Measurements from ENCODE around the gene GNA14. TPM values are rescaled to one million over a fixed set of nuclear protein-coding genes. Genes with fewer than 3 reads are reported as not detected.
"Not testable (repeated sequence)": the region's sequence is repeated elsewhere in the genome, so short reads cannot be mapped to it uniquely, and the experiment has no call there.

Gene GNA14
- total and polyA plus RNA-seq, 5 experiments from 2014 or later, result 0.17 TPM; not detected in 4

- H3K9me3 Mint-ChIP-seq, result peaks cover 0 to 5% (median 0%) of the 10 kb centered on the region in 9 donors
- no peak overlapping the region for H3K4me3 Mint-ChIP-seq
- ATAC-seq, result peak; percentile 47 to 56
- POLR2A ChIA-PET, result no interaction called here
- DNase-seq, result peak in 4 of 10 donors; percentile 10 to 28 (median 17)
- H3K27me3 Mint-ChIP-seq, result peaks cover 0 to 11% (median 0%) of the 10 kb centered on the region in 5 donors
- peaks cover 9 to 20% (median 15%) of the 10 kb centered on the region in 4 donors for H3K4me1 Mint-ChIP-seq
- no peak overlapping the region for H3K27ac Mint-ChIP-seq
- H3K36me3 Mint-ChIP-seq, result peaks cover 0 to 6% (median 0%) of the 10 kb centered on the region in 3 donors
These were observed 192.7 kb downstream of the GNA14 start for GRCh38 chr9:77455312-77455927.

GRCh38 chr9:77454663-77455062 is 193.5 kb downstream of the GNA14 start:
- ATAC-seq, result no peak
- Mint-ChIP-seq H3K4me1 (peaks cover 9 to 20% (median 15%) of the 10 kb centered on the region in 4 donors), H3K36me3 (peaks cover 0 to 8% (median 0%) of the 10 kb centered on the region in 3 donors), H3K4me3 (no peak overlapping the region), H3K9me3 (peaks cover 0 to 5% (median 0%) of the 10 kb centered on the region in 9 donors), H3K27ac (no peak overlapping the region), H3K27me3 (peaks cover 0 to 12% (median 0%) of the 10 kb centered on the region in 5 donors)
- POLR2A ChIA-PET, result no interaction called here
- DNase-seq, result no peak

- POLR2A ChIA-PET, result no interaction called here
- H3K9me3 Mint-ChIP-seq, result peaks cover 0 to 5% (median 0%) of the 10 kb centered on the region in 9 donors
- H3K36me3 Mint-ChIP-seq, result peaks cover 0 to 8% (median 0%) of the 10 kb centered on the region in 3 donors
- H3K4me3 Mint-ChIP-seq, result peak overlapping the region; percentile 62 to 89 (median 85)
- peaks cover 9 to 20% (median 15%) of the 10 kb centered on the region in 4 donors for H3K4me1 Mint-ChIP-seq
- H3K27me3 Mint-ChIP-seq, result peaks cover 0 to 12% (median 2%) of the 10 kb centered on the region in 5 donors
- DNase-seq (no peak), ATAC-seq (no peak)
- peak overlapping the region; percentile 21 to 90 (median 80) for H3K27ac Mint-ChIP-seq
These were observed 194.1 kb downstream of the GNA14 start for GRCh38 chr9:77453825-77454647.

DNA sequence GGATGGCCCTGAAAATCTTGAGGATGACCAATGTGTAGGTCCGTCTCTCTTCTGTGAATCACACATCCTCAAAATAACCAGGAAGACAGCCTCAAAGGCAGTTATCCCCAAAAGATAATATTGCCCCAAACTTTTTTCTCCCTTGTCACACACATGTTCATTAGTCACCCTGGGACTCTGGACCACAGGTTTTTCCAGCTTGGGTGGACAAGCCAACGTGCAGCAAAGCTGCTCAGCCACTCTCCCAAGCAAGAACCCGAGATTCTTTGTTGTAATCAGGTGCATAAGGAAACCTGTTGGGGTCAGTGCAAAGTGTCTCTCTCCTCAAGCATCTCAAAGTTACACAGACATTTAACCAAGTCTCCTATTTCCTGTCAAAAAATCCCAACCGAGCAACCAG is 196.6 kb downstream of the GNA14 start:
- Mint-ChIP-seq H3K27ac (no peak overlapping the region), H3K9me3 (peaks cover 0 to 9% (median 0%) of the 10 kb centered on the region in 9 donors), H3K36me3 (peaks cover 0 to 8% (median 0%) of the 10 kb centered on the region in 3 donors), H3K27me3 (peaks cover 0 to 21% (median 3%) of the 10 kb centered on the region in 5 donors), H3K4me1 (peaks cover 4 to 10% (median 7%) of the 10 kb centered on the region in 4 donors), H3K4me3 (no peak overlapping the region)
- POLR2A ChIA-PET, result no interaction called here
- no peak for DNase-seq
- ATAC-seq, result no peak

GRCh38 chr9:77450085-77450475 is 198.0 kb downstream of the GNA14 start:
- Mint-ChIP-seq H3K36me3 (peaks cover 0 to 8% (median 0%) of the 10 kb centered on the region in 3 donors), H3K27ac (no peak overlapping the region), H3K4me3 (no peak overlapping the region), H3K4me1 (peaks cover 4 to 8% (median 7%) of the 10 kb centered on the region in 4 donors), H3K27me3 (peaks cover 0 to 21% (median 3%) of the 10 kb centered on the region in 5 donors), H3K9me3 (peaks cover 0 to 9% (median 0%) of the 10 kb centered on the region in 9 donors)
- DNase-seq (no peak), ATAC-seq (no peak)
- POLR2A ChIA-PET, result no interaction called here

GRCh38 chr9:77449240-77450084 is 198.7 kb downstream of the GNA14 start:
- H3K27ac Mint-ChIP-seq, result no peak overlapping the region
- H3K9me3 Mint-ChIP-seq, result peaks cover 0 to 9% (median 0%) of the 10 kb centered on the region in 9 donors
- DNase-seq, result no peak
- peaks cover 4 to 8% (median 7%) of the 10 kb centered on the region in 4 donors for H3K4me1 Mint-ChIP-seq
- POLR2A ChIA-PET, result no interaction called here
- peaks cover 0 to 23% (median 3%) of the 10 kb centered on the region in 5 donors for H3K27me3 Mint-ChIP-seq
- ATAC-seq, result no peak
- no peak overlapping the region for H3K4me3 Mint-ChIP-seq
- H3K36me3 Mint-ChIP-seq, result peaks cover 0 to 8% (median 0%) of the 10 kb centered on the region in 3 donors

- no peak overlapping the region for H3K27ac Mint-ChIP-seq
- DNase-seq, result no peak
- no peak for ATAC-seq
- no peak overlapping the region for H3K4me3 Mint-ChIP-seq
- POLR2A ChIA-PET, result no interaction called here
- peaks cover 0 to 8% (median 0%) of the 10 kb centered on the region in 3 donors for H3K36me3 Mint-ChIP-seq
- H3K4me1 Mint-ChIP-seq, result no peaks in the 10 kb centered on the region
- H3K9me3 Mint-ChIP-seq, result peaks cover 0 to 9% (median 0%) of the 10 kb centered on the region in 9 donors
- H3K27me3 Mint-ChIP-seq, result peaks cover 0 to 25% (median 2%) of the 10 kb centered on the region in 5 donors
These were observed 200.5 kb downstream of the GNA14 start for GRCh38 chr9:77447646-77448045.

- no peak for ATAC-seq
- no peak for DNase-seq
These were observed 205.7 kb downstream of the GNA14 start for GRCh38 chr9:77442436-77442835.

DNA sequence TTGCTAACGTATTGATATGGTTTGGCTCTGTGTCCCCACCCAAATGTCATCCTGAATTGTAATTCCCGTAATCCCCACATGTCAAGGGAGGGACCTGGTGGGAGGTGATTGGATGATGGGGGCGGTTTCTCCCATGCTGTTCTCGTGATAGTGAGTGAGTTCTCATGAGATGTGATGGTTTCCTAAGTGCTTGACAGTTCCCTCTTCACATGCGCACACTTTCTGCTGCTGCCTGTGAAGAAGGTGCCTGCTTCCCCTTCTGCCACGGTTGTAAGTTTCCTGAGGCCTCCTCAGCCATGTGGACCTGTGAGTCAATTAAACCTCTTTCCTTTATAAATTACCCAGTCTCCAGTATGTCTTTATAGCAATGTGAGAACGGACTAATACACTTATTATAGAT is 207.0 kb downstream of the GNA14 start:
- ATAC-seq, DNase-seq, POLR2A ChIA-PET, H3K4me1 Mint-ChIP-seq, H3K36me3 Mint-ChIP-seq, H3K9me3 Mint-ChIP-seq, H3K27ac Mint-ChIP-seq, H3K27me3 Mint-ChIP-seq, H3K4me3 Mint-ChIP-seq: not testable (repeated sequence)

More at GRCh38 chr9:77442436-77442835, 205.7 kb downstream of the GNA14 start:
- no peak overlapping the region for H3K4me3 Mint-ChIP-seq
- H3K27me3 Mint-ChIP-seq, result peaks cover 0 to 7% (median 2%) of the 10 kb centered on the region in 5 donors
- POLR2A ChIA-PET, result no interaction called here
- no peak overlapping the region for H3K27ac Mint-ChIP-seq
- peaks cover 0 to 4% (median 0%) of the 10 kb centered on the region in 9 donors for H3K9me3 Mint-ChIP-seq
- no peaks in the 10 kb centered on the region for H3K4me1 Mint-ChIP-seq
- no peaks in the 10 kb centered on the region for H3K36me3 Mint-ChIP-seq

DNA sequence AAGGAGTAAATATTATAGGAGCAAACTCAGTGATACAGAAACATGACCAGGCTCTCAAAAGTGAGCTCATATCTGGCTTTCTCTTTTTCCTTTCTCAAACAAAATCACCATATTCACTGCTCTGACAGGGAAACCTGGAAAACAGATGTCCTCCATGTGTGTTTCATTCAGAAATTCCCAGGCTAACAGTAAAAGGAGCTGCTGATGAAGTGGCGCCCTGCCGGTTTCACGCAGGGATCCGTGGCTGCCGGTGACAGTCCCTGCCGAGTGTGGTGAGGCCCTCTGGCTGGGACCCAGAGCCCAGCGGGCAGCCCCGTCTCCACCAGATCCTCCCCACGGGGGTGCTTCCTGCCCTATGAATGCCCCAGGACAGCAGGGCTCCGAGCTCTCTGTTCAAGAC is 208.1 kb downstream of the GNA14 start:
- Mint-ChIP-seq H3K4me3 (no peak overlapping the region), H3K27me3 (peaks cover 0 to 5% (median 2%) of the 10 kb centered on the region in 5 donors), H3K4me1 (no peaks in the 10 kb centered on the region), H3K9me3 (no peaks in the 10 kb centered on the region), H3K36me3 (no peaks in the 10 kb centered on the region), H3K27ac (no peak overlapping the region)
- ATAC-seq (no peak), DNase-seq (no peak)
- POLR2A ChIA-PET, result no interaction called here

DNA sequence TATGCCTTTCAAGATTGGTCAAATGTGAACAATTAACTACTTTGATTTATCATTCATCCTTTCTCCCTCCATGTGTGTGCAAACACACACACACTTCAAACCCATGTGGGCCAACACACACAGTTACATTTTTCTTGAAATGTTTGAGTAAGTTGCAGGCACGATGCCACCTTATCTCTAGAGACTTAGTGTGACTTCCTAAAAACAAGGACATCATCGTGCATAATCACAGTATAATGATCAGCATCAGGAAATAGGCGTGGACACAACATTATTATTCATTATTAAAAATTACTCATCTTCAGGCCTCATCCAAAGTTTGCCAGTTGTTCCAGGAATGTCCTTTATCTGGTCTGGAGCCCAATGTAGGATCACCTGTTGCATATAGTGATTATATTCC is 209.5 kb downstream of the GNA14 start:
- Mint-ChIP-seq H3K4me3 (no peak overlapping the region), H3K9me3 (no peaks in the 10 kb centered on the region), H3K27me3 (peaks cover 0 to 8% (median 4%) of the 10 kb centered on the region in 5 donors), H3K4me1 (peaks cover 1 to 4% (median 3%) of the 10 kb centered on the region in 4 donors), H3K36me3 (no peaks in the 10 kb centered on the region), H3K27ac (no peak overlapping the region)
- DNase-seq (no peak), ATAC-seq (no peak)
- POLR2A ChIA-PET, result no interaction called here

DNA sequence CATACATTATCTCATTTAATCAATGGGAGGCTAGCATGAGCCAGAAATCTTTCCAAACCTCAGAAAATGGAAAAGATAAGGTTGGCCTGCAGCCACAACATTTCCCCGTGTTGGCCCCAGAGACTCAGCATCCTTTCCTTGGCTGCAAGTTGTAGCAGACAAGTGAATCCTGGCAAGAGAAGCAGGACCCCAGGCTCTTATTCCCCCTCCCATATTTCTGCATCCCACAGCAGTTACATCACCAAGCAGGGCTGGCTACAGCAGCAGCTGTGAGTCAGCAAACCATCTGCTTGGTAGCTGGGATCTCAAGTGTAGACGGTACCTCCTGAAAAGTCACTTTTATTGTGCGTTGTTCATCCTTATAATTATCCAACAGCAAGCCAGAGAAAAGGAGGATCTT is 212.4 kb downstream of the GNA14 start:
- POLR2A ChIA-PET, result no interaction called here

More for the DNA sequence above, 212.4 kb downstream of the GNA14 start:
- Mint-ChIP-seq H3K4me1 (peaks cover 1 to 6% (median 4%) of the 10 kb centered on the region in 4 donors), H3K27ac (no peak overlapping the region), H3K27me3 (peaks cover 0 to 9% (median 4%) of the 10 kb centered on the region in 5 donors), H3K4me3 (no peak overlapping the region), H3K9me3 (no peaks in the 10 kb centered on the region), H3K36me3 (no peaks in the 10 kb centered on the region)
- no peak for DNase-seq
- ATAC-seq, result no peak

Data from naive thymus-derived CD8-positive, alpha-beta T cell (primary cell).